ENCODE measurements around the gene DBN1.

GRCh38 chr5:177484902-177485549, 11.6 kb upstream of the DBN1 start:
- TF ChIP-seq CTCF (IDR thresholded peaks at IDR 0.05; ENCODE audit: low read depth, low read length) (no peak), MAX (IDR thresholded peaks at IDR 0.05; ENCODE audit: low read depth, low read length) (no peak)
